GM19467 (cell line): ENCODE results near the gene VPS16.
"Not testable (repeated sequence)": the region's sequence is repeated elsewhere in the genome, so short reads cannot be mapped to it uniquely, and the experiment has no call there.

ENCODE experiments used
- ATAC-seq: cut with Tn5 transposase; IDR thresholded peaks from one replicate; pipeline ENCODE4 v1.9.1; 2021; ENCODE audit warnings: mild to moderate bottlenecking, moderate library complexity; ENCODE audit not compliant: unreplicated experiment

Gene VPS16

GRCh38 chr20:2806351-2806701 is 34.2 kb upstream of the VPS16 start:
- no peak for ATAC-seq

GRCh38 chr20:2807019-2807418 is 33.5 kb upstream of the VPS16 start:
- no peak for ATAC-seq

DNA sequence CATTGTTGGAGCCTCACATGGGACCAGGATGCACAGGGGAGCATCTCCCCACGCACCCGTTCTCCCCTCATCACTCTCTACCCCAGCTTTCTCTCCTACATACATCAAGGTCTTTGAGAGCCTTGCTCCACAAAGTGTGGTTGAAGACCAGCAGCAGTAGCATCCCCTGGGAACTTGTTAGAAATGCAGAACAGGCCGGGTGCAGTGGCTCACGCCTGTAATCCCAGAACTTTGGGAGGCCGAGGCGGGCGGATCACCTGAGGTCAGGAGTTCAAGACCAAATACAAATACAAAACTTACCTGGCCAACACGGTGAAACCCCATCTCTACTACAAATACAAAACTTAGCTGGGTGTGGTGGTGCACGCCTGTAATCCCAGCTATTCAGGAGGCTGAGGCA is 32.6 kb upstream of the VPS16 start:
- not testable (repeated sequence) for ATAC-seq

DNA sequence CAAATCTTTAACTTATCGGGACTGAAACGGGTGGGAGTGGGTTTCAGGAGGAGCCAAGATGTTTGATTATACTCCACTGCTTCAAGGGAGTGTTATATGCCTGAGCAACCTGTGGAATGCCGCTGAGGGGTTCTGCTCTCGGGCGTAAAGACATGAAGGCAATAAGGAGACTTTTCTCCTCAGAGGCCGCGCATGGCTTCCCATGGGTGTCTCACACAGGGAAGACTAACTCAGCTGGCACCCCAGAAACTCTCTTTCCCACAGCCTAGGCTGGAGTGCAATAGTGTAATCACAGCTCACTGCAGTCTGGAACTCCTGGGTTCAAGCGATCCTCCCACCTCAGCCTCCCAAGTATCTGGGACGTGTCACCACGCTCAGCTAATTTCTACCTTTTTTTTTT is 30.9 kb upstream of the VPS16 start:
- no peak for ATAC-seq

DNA sequence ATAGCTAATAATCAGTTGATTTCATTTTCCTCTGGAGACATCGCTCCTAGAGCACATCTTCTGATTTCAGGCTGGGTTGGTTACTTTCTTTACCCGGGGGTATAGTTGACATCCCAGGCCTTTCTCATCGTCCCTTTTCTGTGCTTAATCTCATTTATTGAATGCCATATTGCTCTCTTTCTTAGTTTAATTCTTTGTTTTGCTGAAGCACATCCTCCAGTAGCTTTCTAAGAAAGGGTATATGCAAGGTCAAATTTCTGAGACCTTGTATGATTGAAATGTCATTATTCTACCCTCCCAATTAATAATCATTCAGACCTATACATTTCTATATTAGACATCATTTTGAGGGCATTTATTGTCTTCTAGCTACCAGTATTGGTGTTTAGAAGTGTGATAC is 28.4 kb upstream of the VPS16 start:
- ATAC-seq: no peak

DNA sequence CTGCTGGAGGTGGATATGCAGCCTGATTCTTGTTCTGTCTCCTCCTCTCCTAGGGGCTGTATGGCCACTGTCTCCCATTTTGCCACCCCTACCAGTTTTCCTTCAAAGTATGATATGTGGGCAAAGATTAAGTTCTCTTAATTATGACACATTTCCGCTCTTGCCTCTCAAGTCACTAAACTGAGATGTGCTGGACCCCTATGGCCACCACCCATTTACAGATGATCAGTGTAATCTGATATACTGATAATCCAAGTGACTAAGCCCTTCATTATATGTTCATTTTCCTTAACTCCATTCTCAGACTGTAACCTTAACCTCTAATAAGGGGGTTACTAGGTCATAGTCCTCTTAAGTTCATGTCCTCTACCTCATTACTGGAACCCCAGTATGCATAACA is 26.5 kb upstream of the VPS16 start:
- ATAC-seq: no peak

DNA sequence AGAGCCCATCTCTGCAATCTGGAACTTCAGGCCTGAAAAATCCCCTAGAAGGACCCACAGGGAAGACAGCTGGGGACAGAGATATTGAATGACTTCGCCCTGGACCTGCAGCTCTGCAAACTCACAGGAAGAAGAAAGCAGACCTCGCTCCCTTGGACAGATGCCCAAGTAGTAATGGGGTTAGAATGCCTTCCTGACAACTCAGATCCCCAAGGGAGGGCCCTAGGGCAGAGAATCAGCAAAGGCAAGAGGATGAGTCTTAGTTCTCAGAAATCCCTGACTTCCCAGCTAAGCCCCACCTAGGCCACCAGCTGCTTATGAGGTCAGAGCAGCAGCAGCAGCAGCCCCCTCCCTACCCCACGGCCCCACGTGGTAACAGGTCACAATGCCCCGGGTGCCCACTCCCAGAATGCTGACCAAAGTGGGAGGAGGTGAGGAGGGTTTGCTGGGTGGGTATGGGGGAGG is 25.9 kb upstream of the VPS16 start, which contains the start of gene C20orf141:
Gene C20orf141, plus strand, starts transcription at position 401 of the 465 bp plus-strand sequence. CDS start 198 bp downstream, outside the sequence.
- no peak for ATAC-seq

GRCh38 chr20:2815242-2815900 is 25.2 kb upstream of the VPS16 start:
- no peak for ATAC-seq

DNA sequence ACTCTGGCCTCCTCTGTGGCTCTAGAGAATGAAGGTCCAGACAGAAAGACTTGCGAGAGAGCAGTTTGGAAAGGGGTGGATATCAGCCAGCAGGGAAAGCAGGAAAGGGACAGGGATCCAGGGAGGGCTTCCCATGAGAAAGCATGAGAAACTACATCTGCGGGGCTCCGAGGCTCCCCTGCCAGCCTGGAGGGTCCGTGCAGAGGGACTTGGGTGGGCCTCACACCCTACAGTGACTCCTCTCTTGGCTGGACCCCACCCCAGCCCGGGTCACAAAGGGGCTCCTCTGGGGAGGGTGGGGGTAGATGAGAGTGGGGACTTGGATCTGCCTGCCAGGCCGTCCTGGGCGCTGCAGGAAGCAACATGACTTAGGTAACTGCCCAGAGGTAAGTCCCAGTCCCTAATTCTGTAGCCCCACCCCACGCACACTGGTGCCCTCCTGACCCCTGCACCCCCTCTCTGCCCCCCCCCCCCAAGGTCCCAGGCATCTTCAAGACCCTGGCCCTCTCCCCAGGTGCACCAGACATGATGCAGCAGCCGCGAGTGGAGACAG is 24.4 kb upstream of the VPS16 start, which contains the start of gene TMEM239:
Gene TMEM239, plus strand, starts transcription at position 335 of the 553 bp plus-strand sequence. Its CDS starts 191 bp downstream, at position 526.
- ATAC-seq: no peak

- ATAC-seq: no peak
These were observed 23.8 kb upstream of the VPS16 start for GRCh38 chr20:2816583-2817340.

DNA sequence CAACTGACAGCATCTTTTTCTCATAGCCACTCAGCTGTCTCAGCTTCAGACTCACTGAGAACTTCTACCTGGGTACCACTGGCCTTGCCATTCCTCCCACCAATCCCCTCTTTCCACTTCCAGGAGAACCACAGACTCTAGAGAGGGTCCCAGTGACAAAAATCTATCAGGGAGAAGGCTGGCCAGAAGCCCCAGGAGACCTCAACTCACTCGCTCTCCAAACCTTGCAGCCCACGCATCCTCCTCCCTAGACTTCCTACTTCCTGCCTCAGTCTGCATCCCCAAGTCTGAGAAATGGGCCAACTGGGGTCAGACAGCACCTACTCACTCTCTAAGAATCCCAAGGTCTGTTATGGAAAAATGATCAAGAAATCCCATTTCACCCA is 23.2 kb upstream of the VPS16 start:
- no peak for ATAC-seq

DNA sequence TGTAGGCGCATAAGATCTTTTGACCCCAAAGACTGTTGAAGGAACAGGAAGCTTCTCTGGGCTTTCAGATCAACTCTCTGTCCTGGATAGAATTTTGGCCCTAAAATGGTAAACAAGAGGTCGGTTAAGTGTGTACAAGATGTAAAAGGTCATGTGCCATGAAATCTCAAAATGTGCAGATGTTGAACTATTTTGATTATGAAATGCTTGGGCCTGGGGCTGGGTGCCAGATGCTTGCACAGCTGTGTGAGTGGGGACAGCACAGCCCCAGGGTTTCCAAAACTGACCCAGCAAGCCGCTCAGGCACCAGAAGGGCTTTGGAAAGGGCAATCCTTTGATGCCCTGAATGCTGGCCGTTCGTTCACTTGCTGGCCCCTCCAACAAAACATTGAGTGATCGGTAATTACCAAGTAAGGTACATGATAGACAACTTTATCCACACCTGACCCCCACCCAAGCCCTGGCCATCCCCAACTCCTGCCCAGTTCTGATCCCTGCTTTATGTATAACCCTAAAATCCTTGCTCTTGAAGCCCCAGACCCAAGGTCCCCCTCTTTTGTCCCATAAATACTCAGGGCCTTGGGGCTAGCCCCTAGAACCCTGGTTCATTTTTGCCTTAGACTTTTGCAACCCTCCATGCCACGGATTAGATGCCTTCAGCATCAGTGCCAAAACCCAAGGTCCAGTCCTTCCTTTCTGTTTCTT is 22.5 kb upstream of the VPS16 start:
- ATAC-seq: no peak

GRCh38 chr20:2820084-2820895 is 20.3 kb upstream of the VPS16 start:
- ATAC-seq: no peak

DNA sequence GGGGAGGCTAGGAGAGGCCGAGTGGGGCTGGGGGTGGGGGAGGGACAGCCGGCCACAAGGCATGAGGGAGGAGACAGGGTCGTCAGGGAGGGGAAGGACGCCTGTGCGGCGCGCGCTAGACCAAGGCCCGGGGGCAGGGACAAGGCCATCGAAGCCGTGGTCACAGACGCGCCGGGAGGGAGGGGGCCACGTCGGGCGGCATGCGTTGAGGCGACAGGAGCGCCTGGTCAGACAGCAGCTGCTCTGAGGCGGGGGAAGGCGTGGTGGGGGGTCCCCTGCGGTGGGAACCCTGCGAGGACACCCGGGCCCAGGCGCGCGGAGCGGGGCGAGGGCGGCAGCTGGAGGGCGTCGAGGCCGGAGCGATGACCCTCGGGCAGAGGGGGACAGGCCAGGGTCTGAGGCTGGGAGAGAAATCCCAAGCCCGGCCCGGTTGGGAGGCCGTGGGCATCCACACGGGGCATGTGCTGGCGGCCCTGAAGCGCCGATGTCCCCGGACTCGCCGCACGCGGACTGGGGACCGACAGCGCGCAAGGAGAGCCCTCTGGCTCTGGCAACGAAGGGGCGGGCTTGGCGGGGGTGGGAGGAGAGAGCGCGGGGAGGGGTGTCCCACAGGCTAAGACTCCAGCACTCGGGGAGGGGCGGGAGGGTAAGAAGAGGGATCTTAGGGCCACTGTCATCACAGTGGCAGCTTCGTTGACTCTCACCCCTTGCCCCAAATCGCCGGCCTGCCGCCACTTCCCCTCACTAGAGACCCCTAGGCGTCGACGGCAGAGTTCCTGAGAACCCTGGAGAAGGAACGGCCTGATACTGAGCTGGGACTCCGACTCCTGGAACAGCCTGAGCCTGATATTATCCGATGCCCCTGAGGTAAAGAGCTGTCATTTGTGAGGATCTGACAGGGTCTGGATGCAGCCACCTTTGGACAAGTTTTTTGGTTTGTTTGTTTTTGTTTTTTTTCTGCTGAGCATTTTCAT is 19.4 kb upstream of the VPS16 start:
- ATAC-seq: no peak

GRCh38 chr20:2822073-2822472 is 18.5 kb upstream of the VPS16 start:
- no peak for ATAC-seq

GRCh38 chr20:2825761-2826160 is 14.8 kb upstream of the VPS16 start:
- no peak for ATAC-seq

DNA sequence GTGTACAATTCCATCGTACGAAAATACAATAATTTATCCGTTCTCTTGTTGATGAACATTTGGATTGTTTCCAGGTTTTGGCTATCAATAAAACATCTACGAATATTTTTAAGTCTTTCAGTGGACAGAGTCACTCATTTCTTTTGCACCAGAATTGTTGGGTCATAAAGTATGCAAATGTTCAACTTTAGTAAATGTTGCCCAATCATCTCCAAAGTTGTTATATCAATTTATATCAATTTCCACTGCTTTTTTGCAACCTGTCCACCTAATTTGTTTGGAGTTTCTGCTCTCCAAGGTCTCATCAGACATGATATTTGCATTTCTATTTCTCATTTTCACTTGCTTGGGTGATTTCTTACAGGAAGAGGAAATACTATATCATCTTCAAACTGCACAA is 13.9 kb upstream of the VPS16 start:
- no peak for ATAC-seq

DNA sequence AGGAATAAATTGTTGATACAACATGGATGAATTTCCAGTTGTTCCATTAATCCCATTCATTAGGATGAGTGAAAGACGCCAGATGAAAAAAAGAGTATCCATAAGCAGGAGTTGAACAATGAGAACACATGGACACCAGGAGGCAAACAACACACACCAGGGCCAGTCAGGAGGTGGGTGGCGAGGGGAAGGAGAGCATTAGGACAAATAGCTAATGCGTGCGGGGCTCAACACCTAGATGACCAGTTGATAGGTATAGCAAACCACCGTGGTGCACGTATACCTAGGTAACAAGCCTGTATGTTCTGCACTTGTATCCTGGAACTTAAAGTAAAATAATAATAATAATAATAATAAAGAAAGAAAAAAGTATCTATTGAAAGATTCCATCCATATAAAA is 11.2 kb upstream of the VPS16 start:
- ATAC-seq: no peak

GRCh38 chr20:2831206-2831605 is 9.3 kb upstream of the VPS16 start:
- ATAC-seq: not testable (repeated sequence)
